Ramos (cell line): ENCODE data around the gene EDAR.

Source experiments
- in situ Hi-C: fragments of 300-500 bp; cut with MboI; formaldehyde crosslinking; loops from one replicate; pipeline ENCODE4 v1.14.3; 2022; ENCODE audit warnings: low sequenced_read_pairs; ENCODE audit not compliant: unreplicated experiment

EDAR gene

DNA sequence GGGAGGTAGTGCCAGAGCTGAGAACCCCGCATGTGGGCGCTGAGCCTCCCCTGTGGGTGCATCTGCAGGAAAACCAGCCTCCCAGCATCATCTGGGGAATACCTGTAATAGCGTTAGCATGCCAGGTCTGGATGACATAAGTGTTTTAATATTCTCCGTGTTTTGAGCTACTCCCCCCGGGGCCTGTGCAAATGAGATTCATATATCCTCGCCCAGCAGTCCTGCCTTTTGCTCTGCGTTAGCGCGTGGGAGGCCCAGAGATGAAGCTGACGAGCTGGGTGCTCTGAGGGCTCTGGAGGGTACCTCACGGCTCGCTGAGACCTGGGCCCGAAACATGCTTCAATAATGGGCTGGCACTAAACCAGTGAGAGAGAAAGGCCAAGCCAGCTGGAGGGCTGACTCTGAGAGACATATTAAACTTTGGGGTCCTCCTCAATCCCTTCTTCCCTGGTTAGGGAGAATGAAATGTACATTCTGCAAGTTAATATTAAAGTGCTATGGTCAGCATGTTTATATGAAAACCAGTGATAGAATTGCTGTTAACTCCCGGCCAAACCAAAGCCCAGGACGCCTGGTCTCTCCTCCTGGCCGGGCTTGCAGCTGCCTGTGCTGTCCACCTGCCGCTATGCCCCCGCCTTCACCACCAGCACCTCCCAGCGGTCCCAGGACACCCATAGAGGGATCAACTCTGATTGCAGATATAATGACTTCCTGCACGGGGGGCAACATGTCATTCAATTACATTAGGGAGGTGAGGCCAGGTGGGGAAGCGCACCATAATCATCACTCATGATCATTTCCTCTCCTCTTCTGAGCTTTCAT lies 77.0 kb downstream of the EDAR start:
- in situ Hi-C loops = no loop called here

- in situ Hi-C loops = no loop called here
Observed at GRCh38 chr2:108911401-108911800, 77.6 kb downstream of the EDAR start.

DNA sequence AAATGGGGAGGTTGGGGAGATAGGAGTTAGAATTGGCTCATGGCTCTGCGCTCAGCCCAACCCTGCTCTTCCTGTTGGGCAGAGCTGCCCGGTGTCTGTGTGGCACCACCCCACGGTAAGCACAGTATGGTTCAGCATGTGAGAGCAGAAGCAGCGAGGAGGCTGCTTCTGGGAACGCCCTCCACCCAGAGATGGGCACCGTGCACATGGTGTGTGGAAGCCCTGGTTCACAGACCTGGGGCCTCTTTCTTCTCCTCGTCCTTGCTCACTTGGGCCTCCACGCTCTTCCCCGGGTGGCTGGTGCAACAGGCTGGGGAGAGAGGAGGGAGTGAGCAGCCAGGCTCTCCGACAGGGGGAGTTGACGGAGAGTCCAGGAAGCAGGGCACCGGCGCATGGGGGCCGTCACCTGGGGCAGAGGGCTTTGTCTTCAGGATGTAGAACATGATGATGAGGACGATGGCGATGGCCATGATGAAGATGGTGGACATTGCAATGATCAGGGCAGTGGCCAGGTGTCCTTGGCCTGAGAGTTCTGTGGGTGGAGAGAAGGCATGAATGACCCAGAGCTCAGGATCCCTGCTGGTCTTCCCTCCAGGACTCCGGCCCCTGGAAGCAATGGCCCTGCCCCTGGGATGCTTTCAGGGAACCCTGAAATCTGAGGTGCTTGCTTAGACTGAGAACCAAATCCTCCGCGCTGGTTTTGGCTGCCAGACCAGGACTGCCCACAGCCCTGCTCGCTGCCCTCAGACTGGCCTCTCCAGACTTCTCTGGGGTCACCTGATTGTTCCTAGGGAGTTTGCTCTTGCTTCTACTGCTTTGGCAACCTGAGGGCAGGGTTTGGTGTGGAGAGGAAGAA lies 78.3 kb downstream of the EDAR start:
- in situ Hi-C loops = no loop called here

- in situ Hi-C loops = no loop called here
Observed at GRCh38 chr2:108910011-108910431, 79.0 kb downstream of the EDAR start.

DNA sequence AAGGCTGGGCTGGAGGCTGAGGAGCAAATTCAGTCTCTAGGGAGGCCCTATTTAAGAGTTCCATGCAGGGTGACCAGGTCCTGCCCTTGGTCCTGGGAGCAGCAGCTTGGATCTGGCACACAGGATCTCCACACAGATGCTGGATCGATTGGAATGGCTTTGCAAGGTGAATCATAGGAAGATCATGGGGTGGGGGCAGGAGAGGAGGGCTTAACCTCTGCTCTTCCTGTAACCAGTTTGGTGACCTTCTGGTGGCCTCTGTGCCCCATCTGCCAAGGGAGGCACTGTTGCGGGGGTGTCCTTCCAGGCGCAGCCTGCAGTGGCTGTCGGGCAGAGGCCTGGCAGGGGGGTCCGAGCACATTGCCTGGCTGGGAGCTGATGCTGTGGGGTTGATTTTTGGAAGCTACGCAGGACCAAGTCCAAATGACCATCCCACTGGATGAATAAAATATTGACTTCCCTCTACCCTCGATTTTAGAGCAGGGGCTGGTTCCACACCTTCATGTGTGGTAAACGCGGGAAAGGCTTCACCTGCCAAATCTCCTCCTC lies 79.7 kb downstream of the EDAR start:
- in situ Hi-C loops = no loop called here

- in situ Hi-C loops = no loop called here
Observed at GRCh38 chr2:108908713-108909070, 80.3 kb downstream of the EDAR start.

GRCh38 chr2:108907822-108908712 lies 81.0 kb downstream of the EDAR start:
- in situ Hi-C loops = no loop called here

DNA sequence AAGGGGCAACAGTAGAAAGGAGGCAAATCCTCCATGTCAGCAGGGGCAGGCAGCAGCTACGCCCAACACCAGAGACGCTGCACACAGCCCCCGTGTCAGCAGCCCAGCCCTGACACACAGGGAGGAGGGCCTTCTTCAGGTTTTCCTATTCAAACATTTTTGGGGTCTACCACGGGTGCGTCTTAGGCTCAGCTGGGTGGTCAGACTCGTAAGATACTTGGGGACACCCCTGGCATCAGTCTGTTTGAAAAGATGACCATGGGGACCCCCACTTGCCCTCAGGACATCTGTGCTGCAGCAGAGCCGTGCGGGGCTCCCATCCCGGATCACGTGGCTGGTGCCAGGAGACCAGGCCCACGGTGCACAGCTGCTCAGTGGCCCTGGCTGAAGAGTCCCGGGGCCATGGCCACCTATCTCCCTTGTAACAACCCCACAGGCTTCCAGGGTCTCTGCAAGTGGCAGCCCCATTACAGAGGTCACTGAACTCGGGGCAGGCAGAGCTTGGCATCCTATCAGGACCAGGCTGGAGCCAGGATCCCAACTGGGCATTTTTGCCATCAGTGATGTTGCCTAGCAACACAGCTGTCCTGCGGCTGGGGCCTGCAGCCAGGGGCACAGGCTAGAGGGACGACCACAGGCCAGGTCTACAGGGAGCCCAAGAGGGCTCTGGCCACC lies 82.5 kb downstream of the EDAR start:
- in situ Hi-C loops = no loop called here

- in situ Hi-C loops = no loop called here
Observed at GRCh38 chr2:108905906-108906305, 83.1 kb downstream of the EDAR start.

DNA sequence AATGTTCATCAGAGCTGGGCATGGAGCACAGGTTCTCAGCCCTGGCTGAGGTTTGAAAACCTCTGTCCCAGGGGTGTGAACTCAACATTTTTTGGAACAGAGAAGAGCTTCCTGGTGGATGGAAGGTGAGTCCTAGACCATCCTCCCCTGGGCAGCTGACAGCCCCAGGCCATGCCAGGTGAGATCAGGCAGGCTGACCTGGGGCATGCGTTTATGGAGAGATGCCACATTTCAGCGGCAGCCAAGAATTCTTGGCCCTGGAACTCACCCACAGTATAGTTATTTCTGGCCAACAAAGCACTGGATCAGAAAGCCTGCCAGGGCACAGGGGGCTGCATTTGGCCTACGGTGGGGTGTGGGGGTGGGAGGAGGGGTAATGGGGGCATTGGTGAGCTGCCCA lies 83.8 kb downstream of the EDAR start:
- in situ Hi-C loops = no loop called here

DNA sequence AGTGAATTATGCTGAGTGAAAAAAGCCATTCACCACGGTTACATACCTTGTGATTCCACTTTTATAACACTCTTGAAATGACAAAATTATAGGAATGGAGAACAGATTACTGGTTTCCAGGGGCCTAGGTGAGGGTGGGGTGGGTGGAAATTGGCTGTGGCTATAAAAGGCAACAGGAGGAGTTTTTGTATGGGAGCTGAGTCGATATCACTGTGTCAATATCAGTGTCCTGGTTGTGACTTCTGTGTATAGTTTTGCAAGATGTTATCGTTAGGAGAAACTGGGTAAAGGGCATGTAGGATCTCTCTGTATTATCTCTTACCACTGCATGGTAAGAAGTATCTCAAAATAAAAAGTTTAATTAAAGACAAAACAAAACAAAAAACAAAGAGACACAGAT lies 84.3 kb downstream of the EDAR start:
- in situ Hi-C loops = no loop called here

DNA sequence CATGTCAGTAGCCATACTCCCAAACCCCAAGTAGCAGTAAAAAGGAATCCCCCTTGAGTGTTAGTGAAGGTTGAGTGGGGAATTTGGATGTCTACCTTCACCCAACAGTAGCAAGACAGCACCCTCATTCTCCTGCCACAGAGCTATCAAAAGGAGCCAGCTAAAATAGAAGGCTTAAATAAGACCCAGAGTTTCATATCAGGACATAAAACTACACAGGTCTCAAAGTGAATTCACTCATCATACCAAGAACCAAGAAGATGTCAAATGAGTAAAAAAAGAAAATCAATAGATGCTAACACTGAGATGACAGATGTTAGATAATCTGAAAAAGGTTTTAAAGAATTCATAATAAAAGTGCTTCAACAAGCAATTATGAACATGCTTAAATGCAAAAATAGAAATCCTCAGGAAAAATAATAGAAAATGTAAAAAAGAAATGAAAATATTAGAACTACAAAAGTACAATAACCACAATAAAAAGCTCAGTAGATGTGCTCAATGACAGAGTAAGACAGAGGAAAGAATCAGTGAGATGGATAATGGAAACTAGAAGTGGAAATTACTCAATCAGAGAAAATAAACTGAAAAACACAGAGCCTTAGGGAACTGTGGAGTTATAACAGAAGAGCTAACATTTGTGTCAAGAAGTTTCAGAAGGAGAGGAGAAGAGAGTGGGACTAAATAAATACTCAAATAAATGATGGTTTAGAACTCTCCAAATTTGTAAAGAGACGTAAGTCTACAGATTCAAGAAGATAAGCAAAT lies 90.5 kb downstream of the EDAR start:
- in situ Hi-C loops = no loop called here

DNA sequence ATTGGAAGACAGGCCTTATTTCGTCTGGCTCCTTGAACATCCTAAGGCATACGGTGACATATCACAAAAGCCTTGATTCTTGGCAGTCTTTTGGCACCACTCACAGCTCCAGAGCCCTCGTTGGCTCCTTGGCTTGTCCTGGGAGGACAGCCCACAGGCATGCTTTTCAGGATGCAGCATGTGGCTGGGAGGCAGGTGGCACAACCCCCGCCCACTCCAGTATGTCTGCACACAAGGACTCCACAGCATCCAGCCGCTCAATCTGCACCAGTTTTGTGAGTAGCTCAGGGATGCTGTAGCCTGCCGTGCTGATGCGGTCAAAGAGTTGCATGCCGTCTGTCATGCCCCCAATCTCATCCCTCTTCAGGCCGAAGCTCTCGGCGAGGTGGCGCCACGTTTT lies 92.3 kb downstream of the EDAR start:
- in situ Hi-C loops = no loop called here

DNA sequence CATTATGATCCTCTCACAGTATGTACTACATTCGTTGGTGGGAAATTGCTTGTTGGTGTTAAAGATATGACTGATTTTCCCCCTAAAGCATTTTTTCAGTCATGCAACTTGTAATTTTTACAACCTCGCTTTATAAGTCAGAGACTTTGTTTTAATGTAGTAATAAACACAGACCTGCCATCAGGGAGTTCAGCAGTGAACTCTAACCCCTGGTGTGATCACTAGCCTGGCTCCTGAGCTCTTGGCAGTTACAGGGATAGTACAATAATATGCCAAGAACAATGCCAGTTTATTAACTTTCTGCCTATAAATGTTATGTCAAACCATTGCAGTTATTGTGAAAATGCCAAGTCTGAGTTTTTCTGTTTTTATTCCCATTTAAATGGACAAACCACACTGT lies 93.8 kb downstream of the EDAR start:
- in situ Hi-C loops = no loop called here

DNA sequence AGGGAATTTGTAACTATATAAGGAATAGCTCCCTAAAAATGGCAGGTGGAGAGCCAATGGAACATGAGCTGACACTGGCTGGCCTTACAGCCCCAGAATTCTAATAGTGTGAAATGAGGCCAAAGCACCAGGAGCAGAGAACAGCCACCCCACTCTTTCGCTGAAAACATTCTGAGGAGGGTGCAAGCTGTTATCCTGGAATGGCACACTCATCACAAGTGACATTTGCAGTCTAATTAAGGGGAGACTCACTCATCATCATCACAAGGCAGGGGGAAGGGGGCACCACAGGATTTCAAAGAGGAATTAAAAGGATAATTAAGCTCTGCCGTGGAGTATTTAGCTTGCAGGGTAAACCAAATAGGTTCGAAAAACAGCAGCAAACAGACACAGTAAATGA lies 94.3 kb downstream of the EDAR start:
- in situ Hi-C loops = no loop called here

GRCh38 chr2:108893277-108893676 lies 95.7 kb downstream of the EDAR start:
- in situ Hi-C loops = no loop called here

DNA sequence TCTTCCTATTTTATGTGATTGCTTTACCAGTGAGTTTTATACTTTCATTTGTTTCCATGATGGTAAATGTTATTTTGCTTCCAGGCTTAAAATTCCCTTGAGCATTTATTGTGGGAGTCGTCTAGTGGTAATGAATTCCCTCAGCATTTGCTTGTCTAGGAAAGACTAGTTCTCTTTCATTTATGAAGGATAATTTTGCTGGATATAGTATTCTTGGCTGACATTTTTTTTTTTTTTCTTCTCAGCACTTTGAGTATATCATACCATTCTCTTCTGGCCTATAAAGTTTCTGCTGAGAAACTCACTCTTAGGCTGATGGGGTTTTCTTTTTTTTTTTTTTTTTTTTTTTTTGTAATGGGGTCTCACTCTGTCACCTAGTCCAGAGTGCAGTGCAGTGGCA lies 99.1 kb downstream of the EDAR start:
- in situ Hi-C loops = no loop called here

DNA sequence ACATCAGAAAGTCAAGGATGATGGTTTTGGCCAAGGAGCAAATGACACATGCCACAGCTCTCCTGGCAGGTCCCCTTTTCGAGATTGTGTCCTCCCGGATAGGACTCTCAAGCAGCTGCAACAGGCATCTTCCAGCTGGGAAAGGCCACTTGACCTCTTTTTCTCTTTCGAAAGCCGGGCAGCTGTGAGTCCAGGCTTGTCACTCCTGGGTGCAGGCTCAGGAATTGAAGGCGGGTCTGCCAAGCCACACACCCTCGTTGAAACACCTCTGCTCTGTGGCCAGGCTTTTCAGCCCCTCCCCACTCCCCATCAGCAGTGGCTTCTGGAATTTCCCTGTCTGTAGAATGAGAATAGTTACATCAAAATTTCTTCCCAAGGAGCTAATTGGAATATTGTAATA lies 104.4 kb downstream of the EDAR start:
- in situ Hi-C loops = no loop called here

GRCh38 chr2:108878276-108878675 lies 110.7 kb downstream of the EDAR start:
- in situ Hi-C loops = no loop called here
